Activated CD8-positive, alpha-beta T cell treated with anti-CD3 and anti-CD28 coated beads, Interleukin-2, amount 10 ng/mL, durations not matched to agents 7 days and 5 days (primary cell): ENCODE measurements around the gene TMEM184A. TPM values are rescaled to one million over a fixed set of nuclear protein-coding genes. Genes with fewer than 3 reads are reported as not detected.
A peak's percentile ranks its signal among the peaks of the same experiment; 100 is the strongest.

Experiments
- ATAC-seq: fragments of 150-1000 bp; cut with Tn5 transposase; one replicate; pipeline ENCODE4 v1.10.0; 2021; ENCODE audit warnings: moderate library complexity
- CTCF ChIA-PET: fragments of 350-600 bp; sonication (Branson Sonifier 250); formaldehyde crosslinking; loops from one replicate; lab custom pipeline; 2021; ENCODE audit warnings: antibody characterized with exemption; lab: Charles Lee
- POLR2A ChIA-PET: fragments of 350-600 bp; sonication (Branson Sonifier 250); formaldehyde crosslinking; loops from one replicate; lab custom pipeline; 2021; ENCODE audit warnings: antibody characterized with exemption; lab: Charles Lee
- DNase-seq: peaks from one replicate; pipeline ENCODE4 v3.0.0-alpha.2; 2020
- H3K27ac Mint-ChIP-seq: one replicate; pipeline ENCODE4 v1.8.0; 2021; ENCODE audit warnings: mild to moderate bottlenecking, mixed read lengths
- H3K27me3 Mint-ChIP-seq: one replicate; pipeline ENCODE4 v1.8.0; 2021; ENCODE audit warnings: low read depth, mixed read lengths
- H3K36me3 Mint-ChIP-seq: one replicate; pipeline ENCODE4 v1.8.0; 2021; ENCODE audit warnings: low read depth, mixed read lengths
- H3K4me1 Mint-ChIP-seq: one replicate; pipeline ENCODE4 v1.8.0; 2021; ENCODE audit warnings: low read depth, mixed read lengths
- H3K4me3 Mint-ChIP-seq: one replicate; pipeline ENCODE4 v1.8.0; 2021; ENCODE audit warnings: mild to moderate bottlenecking, mixed read lengths
- H3K9me3 Mint-ChIP-seq: one replicate; pipeline ENCODE4 v1.8.0; 2022; ENCODE audit warnings: mixed read lengths; ENCODE audit not compliant: insufficient read depth
- total RNA-seq, 2 experiments: library from RNA; stranded (reverse); gene quantifications; one replicate each; pipeline ENCODE4 v1.2.3, GENCODE V29; 2021

TMEM184A gene
- total RNA-seq, 2 experiments from 2014 or later: not detected

- Mint-ChIP-seq H3K4me3 (no peak overlapping the region), H3K36me3 (peaks cover 4% of the 10 kb centered on the region), H3K9me3 (no peaks in the 10 kb centered on the region), H3K27me3 (no peaks in the 10 kb centered on the region), H3K27ac (no peak overlapping the region), H3K4me1 (peaks cover 5% of the 10 kb centered on the region)
- ChIA-PET CTCF (no interaction called here), POLR2A (interaction anchor here (1.2 kb wide), 1 partner anchor 118 kb away, joined by 3 read pairs; the partner anchor contains the start of gene MICALL2)
- ATAC-seq (no peak), DNase-seq (no peak)
Measured at GRCh38 chr7:1576521-1577253, 20.7 kb upstream of the TMEM184A start.

- Mint-ChIP-seq H3K27ac (no peak overlapping the region), H3K9me3 (no peaks in the 10 kb centered on the region), H3K27me3 (no peaks in the 10 kb centered on the region), H3K4me1 (peaks cover 8% of the 10 kb centered on the region), H3K36me3 (peaks cover 4% of the 10 kb centered on the region), H3K4me3 (no peak overlapping the region)
- CTCF ChIA-PET: no interaction called here
- ATAC-seq (no peak), DNase-seq (no peak)
- POLR2A ChIA-PET: no interaction called here
Measured at GRCh38 chr7:1575809-1576208, 19.8 kb upstream of the TMEM184A start.

GRCh38 chr7:1572111-1572822, 16.3 kb upstream of the TMEM184A start:
- ChIA-PET POLR2A (no interaction called here), CTCF (no interaction called here)
- Mint-ChIP-seq H3K4me3 (no peak overlapping the region), H3K4me1 (peaks cover 20% of the 10 kb centered on the region), H3K9me3 (no peaks in the 10 kb centered on the region), H3K36me3 (peaks cover 7% of the 10 kb centered on the region), H3K27ac (no peak overlapping the region), H3K27me3 (no peaks in the 10 kb centered on the region)
- ATAC-seq: no peak
- DNase-seq: no peak

- Mint-ChIP-seq H3K36me3 (peaks cover 11% of the 10 kb centered on the region), H3K4me3 (peak within 1 kb of the TSS; percentile 88), H3K9me3 (no peaks in the 10 kb centered on the region), H3K27me3 (no peaks in the 10 kb centered on the region), H3K4me1 (peaks cover 21% of the 10 kb centered on the region), H3K27ac (peak within 1 kb of the TSS; percentile 93)
- ChIA-PET POLR2A (interaction anchor here (0.6 to 1.6 kb wide), 4 partner anchors 11 to 784 kb away, joined by 3 to 5 read pairs (median 3); partner anchors contain the start of gene EIF3B), CTCF (interaction anchor here (0.7 kb wide), 1 partner anchor 9 kb away, joined by 4 read pairs; no protein-coding TSS in a partner anchor)
- ATAC-seq: peak; percentile 95
- peak; percentile 92 for DNase-seq
Measured at GRCh38 chr7:1569833-1570632, 14.0 kb upstream of the TMEM184A start, which contains the start of gene PSMG3. Gene PSMG3 (minus strand): TSS chr7:1570032. CDS start chr7:1569339, 693 bp downstream.

GRCh38 chr7:1569440-1569832, 13.4 kb upstream of the TMEM184A start:
- ATAC-seq (no peak), DNase-seq (no peak)
- Mint-ChIP-seq H3K27me3 (no peaks in the 10 kb centered on the region), H3K36me3 (peaks cover 11% of the 10 kb centered on the region), H3K4me3 (peak overlapping the region; percentile 80), H3K27ac (peak overlapping the region; percentile 87), H3K9me3 (no peaks in the 10 kb centered on the region), H3K4me1 (peaks cover 21% of the 10 kb centered on the region)
- ChIA-PET POLR2A (interaction anchor here (0.6 to 1.6 kb wide), 2 partner anchors 671 to 785 kb away, joined by 3 to 5 read pairs; partner anchors contain the start of gene EIF3B), CTCF (interaction anchor here (0.7 kb wide), 1 partner anchor 705 kb away, joined by 3 read pairs; no protein-coding TSS in a partner anchor)

- DNase-seq: peak; percentile 35
- Mint-ChIP-seq H3K27me3 (no peaks in the 10 kb centered on the region), H3K9me3 (no peaks in the 10 kb centered on the region), H3K4me3 (peak overlapping the region; percentile 80), H3K36me3 (peaks cover 11% of the 10 kb centered on the region), H3K27ac (peak overlapping the region; percentile 87), H3K4me1 (peaks cover 21% of the 10 kb centered on the region)
- CTCF ChIA-PET: interaction anchor here (0.7 kb wide), 1 partner anchor 705 kb away, joined by 3 read pairs; no protein-coding TSS in a partner anchor
- ATAC-seq: no peak
- POLR2A ChIA-PET: interaction anchor here (0.6 kb wide), 1 partner anchor 671 kb away, joined by 3 read pairs; no protein-coding TSS in a partner anchor
Measured at GRCh38 chr7:1569016-1569415, 13.0 kb upstream of the TMEM184A start.

- ChIA-PET CTCF (no interaction called here), POLR2A (no interaction called here)
- H3K4me3 Mint-ChIP-seq: peak overlapping the region; percentile 80
- no peaks in the 10 kb centered on the region for H3K9me3 Mint-ChIP-seq
- DNase-seq: no peak
- H3K27ac Mint-ChIP-seq: no peak overlapping the region
- no peak for ATAC-seq
- peaks cover 21% of the 10 kb centered on the region for H3K4me1 Mint-ChIP-seq
- no peaks in the 10 kb centered on the region for H3K27me3 Mint-ChIP-seq
- peaks cover 11% of the 10 kb centered on the region for H3K36me3 Mint-ChIP-seq
Measured at GRCh38 chr7:1567896-1568510, 12.0 kb upstream of the TMEM184A start.

GRCh38 chr7:1567049-1567771, 11.2 kb upstream of the TMEM184A start:
- no peaks in the 10 kb centered on the region for H3K9me3 Mint-ChIP-seq
- CTCF ChIA-PET: no interaction called here
- ATAC-seq: no peak
- peak overlapping the region; percentile 20 for H3K27ac Mint-ChIP-seq
- no peak for DNase-seq
- peaks cover 21% of the 10 kb centered on the region for H3K4me1 Mint-ChIP-seq
- POLR2A ChIA-PET: no interaction called here
- no peak overlapping the region for H3K4me3 Mint-ChIP-seq
- no peaks in the 10 kb centered on the region for H3K27me3 Mint-ChIP-seq
- H3K36me3 Mint-ChIP-seq: peaks cover 8% of the 10 kb centered on the region

GRCh38 chr7:1566687-1567048, 10.7 kb upstream of the TMEM184A start:
- ATAC-seq (no peak), DNase-seq (no peak)
- ChIA-PET CTCF (no interaction called here), POLR2A (no interaction called here)
- peak overlapping the region; percentile 20 for H3K27ac Mint-ChIP-seq
- H3K9me3 Mint-ChIP-seq: no peaks in the 10 kb centered on the region
- peaks cover 8% of the 10 kb centered on the region for H3K36me3 Mint-ChIP-seq
- H3K4me1 Mint-ChIP-seq: peaks cover 21% of the 10 kb centered on the region
- H3K27me3 Mint-ChIP-seq: no peaks in the 10 kb centered on the region
- no peak overlapping the region for H3K4me3 Mint-ChIP-seq

GRCh38 chr7:1564603-1565022, 8.6 kb upstream of the TMEM184A start:
- DNase-seq (no peak), ATAC-seq (no peak)
- no peak overlapping the region for H3K4me3 Mint-ChIP-seq
- no peak overlapping the region for H3K27ac Mint-ChIP-seq
- peaks cover 17% of the 10 kb centered on the region for H3K4me1 Mint-ChIP-seq
- H3K27me3 Mint-ChIP-seq: no peaks in the 10 kb centered on the region
- no peaks in the 10 kb centered on the region for H3K9me3 Mint-ChIP-seq
- POLR2A ChIA-PET: no interaction called here
- peaks cover 8% of the 10 kb centered on the region for H3K36me3 Mint-ChIP-seq
- CTCF ChIA-PET: no interaction called here
